ENCODE measurements around the gene ECI1. TPM values are rescaled to one million over a fixed set of nuclear protein-coding genes. Genes with fewer than 3 reads are reported as not detected.

The ECI1 gene
- total RNA-seq, 1 experiment from 2014 or later = 95.4 TPM

GRCh38 chr16:2286550-2286949 lies 35.2 kb upstream of the ECI1 start:
- Histone ChIP-seq H3K23me2 (ENCODE audit: insufficient read length, low read depth, low read length, poor library complexity, severe bottlenecking) (no peaks in the 10 kb centered on the region), H3K9ac (ENCODE audit: extremely low read depth, insufficient read length, low read length) (no peak overlapping the region), H3K23ac (ENCODE audit: insufficient read length, low read depth, low read length) (no peak overlapping the region), H2AK5ac (ENCODE audit: insufficient read length, low read length) (no peak overlapping the region), H3K27ac (ENCODE audit: insufficient read length, low read depth, low read length) (no peak overlapping the region), H4K8ac (replicated peaks; ENCODE audit: insufficient read length, low read depth, low read length) (no peak overlapping the region), H2BK15ac (ENCODE audit: low read depth, low read length) (no peak overlapping the region), H2BK120ac (ENCODE audit: low read depth, low read length, poor library complexity, severe bottlenecking) (no peak overlapping the region), H3T11ph (ENCODE audit: low read length) (no peak overlapping the region), H3K9me3 (ENCODE audit: control insufficient read depth, low read depth, low read length) (no peaks in the 10 kb centered on the region), H4K5ac (ENCODE audit: insufficient read length, low read depth, low read length) (no peak overlapping the region), H2AFZ (ENCODE audit: low read length) (no peak overlapping the region), H3K56ac (ENCODE audit: insufficient read length, low read depth, low read length) (no peak overlapping the region), H3K4me1 (ENCODE audit: insufficient read depth, low read length) (no peaks in the 10 kb centered on the region), H2BK5ac (ENCODE audit: insufficient read length, low read length) (no peak overlapping the region), H4K91ac (ENCODE audit: insufficient read length, low read depth, low read length) (no peak overlapping the region), H2BK12ac (ENCODE audit: insufficient read length, low read depth, low read length) (no peak overlapping the region), H2BK20ac (ENCODE audit: low read depth, low read length, poor library complexity, severe bottlenecking) (no peak overlapping the region), H4K20me1 (ENCODE audit: control insufficient read depth, insufficient read depth, insufficient read length) (no peaks in the 10 kb centered on the region), H3K79me1 (ENCODE audit: insufficient read depth, low read depth, low read length, poor library complexity, severe bottlenecking) (no peaks in the 10 kb centered on the region), H3K4ac (ENCODE audit: low read depth, low read length) (no peak overlapping the region), H3K27me3 (ENCODE audit: insufficient read depth, low read length) (no peaks in the 10 kb centered on the region), H3K79me2 (ENCODE audit: insufficient read depth, low read length) (no peaks in the 10 kb centered on the region), H3K4me2 (ENCODE audit: insufficient read depth, insufficient read length, low read length) (no peak overlapping the region), H3K14ac (ENCODE audit: insufficient read depth, low read length) (no peak overlapping the region), H3K18ac (ENCODE audit: insufficient read length, low read depth, low read length) (no peak overlapping the region)
- peak; percentile 25 for DNase-seq
- H3K36me3 Mint-ChIP-seq (ENCODE audit: insufficient read depth in 1 of 3, low read depth in 3 of 3) = no peaks in the 10 kb centered on the region
- H3K27ac Mint-ChIP-seq = peak overlapping the region in 1 of 3 experiments; percentile 82; a peak in 1 of 7 replicates
- WGBS (ENCODE audit: extremely low coverage, insufficient read length, low lambda C conversion rate) = no CpG with 5 or more reads among the region's 17 CpGs
- TF ChIP-seq, protein P1, sequence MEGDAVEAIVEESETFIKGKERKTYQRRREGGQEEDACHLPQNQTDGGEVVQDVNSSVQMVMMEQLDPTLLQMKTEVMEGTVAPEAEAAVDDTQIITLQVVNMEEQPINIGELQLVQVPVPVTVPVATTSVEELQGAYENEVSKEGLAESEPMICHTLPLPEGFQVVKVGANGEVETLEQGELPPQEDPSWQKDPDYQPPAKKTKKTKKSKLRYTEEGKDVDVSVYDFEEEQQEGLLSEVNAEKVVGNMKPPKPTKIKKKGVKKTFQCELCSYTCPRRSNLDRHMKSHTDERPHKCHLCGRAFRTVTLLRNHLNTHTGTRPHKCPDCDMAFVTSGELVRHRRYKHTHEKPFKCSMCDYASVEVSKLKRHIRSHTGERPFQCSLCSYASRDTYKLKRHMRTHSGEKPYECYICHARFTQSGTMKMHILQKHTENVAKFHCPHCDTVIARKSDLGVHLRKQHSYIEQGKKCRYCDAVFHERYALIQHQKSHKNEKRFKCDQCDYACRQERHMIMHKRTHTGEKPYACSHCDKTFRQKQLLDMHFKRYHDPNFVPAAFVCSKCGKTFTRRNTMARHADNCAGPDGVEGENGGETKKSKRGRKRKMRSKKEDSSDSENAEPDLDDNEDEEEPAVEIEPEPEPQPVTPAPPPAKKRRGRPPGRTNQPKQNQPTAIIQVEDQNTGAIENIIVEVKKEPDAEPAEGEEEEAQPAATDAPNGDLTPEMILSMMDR (conservative IDR thresholded peaks at IDR 0.05) = no peak
- no peaks in the 10 kb centered on the region for H3K9me3 Mint-ChIP-seq
- H3K4me1 Mint-ChIP-seq = 0 out of 4 replicates have a peak, but pooled peaks cover 0 to 3% of the 10 kb centered on the region in 2 experiments
- H3K4me3 Mint-ChIP-seq = no peak overlapping the region
- H3K27me3 Mint-ChIP-seq (ENCODE audit: low read depth) = no peaks in the 10 kb centered on the region; the same call in 1 of the 2 replicates
